Embryonic facial prominence (tissue), 1 donor: ENCODE results near the gene PXN.
"Not testable (repeated sequence)": the region's sequence is repeated elsewhere in the genome, so short reads cannot be mapped to it uniquely, and the experiment has no call there.

ENCODE experiments used
- DNase-seq: peaks from one replicate; pipeline ENCODE4 v3.0.0-alpha.2; 2016; ENCODE audit errors: extremely low spot score

PXN gene

DNA sequence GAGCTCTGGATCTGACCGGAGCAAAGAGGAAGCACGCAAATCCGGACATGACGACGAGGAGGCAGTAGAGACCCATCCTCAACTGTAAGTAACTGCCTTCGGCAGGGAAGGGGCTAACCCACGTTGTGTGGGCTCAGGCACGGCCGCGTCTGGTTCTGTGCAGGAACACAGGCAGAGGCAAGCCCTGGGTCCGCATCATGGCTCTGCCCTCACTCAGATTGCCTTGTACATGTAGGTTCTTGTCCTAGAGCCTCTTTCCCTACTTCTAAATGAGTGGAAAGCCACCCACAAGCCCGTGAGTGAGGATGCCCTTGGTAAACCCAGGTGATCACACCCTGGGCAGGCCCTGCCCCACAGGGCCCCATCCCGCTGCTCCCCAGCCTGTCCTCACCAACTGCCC, 55.7 kb downstream of the PXN start:
- no peak for DNase-seq

DNA sequence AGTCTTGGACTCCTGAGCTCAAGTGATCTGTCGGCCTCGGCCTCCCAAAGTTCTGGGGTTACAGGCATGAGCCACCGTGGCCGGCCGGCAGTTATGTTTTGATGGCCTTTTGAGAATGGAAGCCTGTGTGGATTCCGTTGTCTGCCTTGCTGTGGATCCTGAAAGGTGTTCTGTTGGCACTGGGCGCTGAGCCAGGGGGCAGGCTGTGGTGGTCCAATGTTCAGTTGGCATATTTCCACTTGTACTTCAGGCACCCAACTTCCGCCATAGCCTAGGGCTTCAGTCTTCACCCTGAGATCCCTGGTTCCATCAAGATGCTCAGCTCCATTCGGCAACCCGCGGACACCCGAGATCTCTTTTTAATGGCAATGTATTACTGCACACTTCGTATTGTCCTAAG, 58.3 kb downstream of the PXN start:
- no peak for DNase-seq

DNA sequence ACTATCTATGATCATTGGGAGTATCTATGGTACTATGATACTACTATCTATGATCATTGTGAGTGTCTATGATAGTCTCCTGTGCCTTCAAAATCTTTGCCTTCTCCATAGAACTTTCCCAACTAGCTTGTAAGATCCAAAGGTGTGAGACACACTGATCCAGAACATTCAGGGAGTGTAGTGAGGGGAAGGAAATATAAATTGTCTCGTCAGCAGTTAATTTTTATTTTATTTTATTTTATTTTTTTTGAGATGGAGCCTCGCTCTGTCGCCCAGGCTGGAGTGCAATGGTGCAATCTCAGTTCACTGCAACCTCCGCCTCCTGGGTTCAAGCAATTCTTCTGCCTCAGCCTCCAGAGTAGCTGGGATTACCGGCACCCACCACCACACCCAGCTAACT, 58.7 kb downstream of the PXN start:
- DNase-seq, result not testable (repeated sequence)

DNA sequence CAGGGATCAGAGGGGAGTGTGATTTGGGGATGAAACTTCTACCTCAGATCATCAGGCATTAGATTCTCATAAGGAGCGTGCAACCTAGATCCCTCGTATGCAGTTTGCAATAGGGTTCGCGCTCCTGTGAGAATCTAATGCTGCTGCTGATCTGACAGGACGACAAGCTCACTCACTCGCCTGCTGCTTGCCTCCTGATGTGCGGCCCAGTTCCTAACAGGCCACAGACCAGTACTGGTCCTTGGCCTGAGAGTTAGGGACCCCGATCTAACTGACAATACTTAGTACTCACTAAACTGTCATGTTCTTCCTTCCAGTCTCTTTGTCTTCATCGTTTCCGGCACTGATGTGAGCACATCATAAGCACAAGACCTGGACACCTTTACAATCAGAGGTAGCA, 59.3 kb downstream of the PXN start:
- DNase-seq, result no peak

DNA sequence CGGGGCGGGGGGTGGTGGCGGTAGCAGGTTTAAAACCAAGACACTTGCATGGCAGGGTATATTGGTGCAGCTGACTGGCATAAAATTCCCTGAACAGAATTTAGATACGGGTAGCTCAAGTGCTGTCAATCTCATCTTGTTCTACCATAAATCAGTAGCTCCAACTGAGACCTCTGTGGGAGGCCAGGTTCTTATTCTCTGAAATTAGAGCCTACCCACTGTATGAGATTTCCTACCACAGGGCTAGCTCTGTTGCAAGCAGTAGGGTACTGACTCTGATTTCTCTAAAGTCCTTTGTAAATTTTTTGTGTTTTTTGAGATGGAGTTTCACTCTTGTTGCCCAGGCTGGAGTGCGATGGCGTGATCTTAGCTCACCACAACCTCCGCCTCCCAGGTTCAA, 61.4 kb downstream of the PXN start:
- DNase-seq, result no peak

DNA sequence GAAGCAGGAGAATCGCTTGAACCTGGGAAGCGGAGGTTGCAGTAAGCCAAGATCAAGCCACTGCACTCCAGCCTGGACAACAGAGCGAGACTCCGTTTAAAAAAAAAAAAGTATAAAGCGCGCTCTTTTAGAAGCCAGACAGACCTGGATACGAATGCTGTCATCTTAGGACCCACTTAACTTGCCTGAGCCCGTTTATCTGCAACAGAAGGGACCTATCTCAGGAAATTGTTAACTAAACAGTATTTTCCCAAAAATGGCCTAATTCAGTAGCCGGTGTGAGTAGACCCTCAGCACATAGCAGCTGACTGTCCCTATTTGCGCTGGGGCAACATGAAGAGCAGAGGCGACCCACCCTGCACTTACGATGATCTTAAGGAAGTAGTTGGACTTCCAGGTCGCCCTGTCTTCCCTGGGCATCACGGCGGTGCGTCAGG, 65.1 kb downstream of the PXN start:
- no peak for DNase-seq

DNA sequence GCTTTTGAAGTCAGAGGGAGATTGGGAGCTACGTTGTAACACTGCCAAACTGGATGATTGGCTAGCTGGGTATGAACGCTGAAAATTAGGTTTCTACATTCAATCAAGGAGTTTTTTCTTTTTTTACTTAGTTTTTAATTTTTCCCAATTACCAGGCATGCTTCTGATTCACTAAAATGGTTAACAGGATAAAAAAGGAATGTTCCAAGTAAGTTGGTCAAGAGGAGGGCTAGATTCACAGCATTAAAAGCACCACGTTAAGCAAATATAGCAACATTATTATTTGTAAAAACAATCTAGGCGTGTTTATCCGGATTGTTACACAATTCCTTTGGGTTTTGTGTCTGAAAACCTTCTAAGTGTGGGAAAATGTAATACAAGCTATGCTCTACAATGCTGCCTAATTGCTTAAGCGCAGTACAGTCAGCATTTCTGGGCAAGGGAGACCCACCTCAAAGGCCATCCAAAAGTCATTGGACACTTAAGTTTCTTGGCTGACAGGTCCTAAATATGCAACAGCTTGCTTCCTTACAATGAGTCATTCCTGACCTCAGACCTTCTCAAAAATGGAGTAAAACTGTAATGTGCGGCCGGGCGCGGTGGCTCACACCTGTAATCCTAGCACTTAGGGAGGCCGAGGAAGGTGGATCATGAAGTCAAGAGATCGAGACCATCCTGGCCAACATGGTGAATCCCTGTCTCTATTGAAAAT, 65.8 kb downstream of the PXN start:
- DNase-seq, result no peak

DNA sequence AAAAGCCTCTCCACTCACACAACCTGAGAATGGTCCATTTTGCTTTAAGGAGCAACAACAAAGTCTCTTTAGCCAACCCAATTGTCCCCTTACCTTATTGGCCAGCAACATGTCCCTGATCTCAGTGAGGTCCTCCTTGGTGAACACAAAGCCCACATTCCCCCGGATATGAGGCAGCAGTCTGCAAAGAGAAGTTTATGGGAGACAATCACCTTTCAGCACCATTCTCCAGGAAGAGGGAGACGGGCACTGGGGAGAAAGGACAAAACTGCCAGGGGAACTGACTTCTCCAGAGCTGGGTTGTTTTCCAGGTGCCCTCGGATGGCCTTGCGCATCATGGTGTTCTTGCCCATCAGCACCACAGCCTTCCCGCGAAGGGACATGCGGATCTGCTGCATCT, 66.5 kb downstream of the PXN start:
- no peak for DNase-seq

DNA sequence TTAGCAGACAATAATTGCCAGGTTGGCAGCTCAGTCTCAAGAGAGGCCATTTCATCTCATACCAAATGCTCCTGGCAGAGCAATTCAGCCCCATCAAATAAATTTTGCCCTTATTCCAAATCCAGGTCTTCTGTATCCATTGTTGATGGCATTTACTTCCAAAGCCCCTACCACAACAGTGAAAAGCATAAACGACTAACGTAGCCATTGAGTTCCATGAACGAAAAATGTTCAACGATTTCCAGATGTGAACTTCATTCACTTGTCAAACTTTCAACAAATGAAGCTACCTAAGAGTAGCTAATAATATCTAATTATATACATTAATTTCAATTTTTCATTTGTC, 68.0 kb downstream of the PXN start:
- DNase-seq, result no peak

DNA sequence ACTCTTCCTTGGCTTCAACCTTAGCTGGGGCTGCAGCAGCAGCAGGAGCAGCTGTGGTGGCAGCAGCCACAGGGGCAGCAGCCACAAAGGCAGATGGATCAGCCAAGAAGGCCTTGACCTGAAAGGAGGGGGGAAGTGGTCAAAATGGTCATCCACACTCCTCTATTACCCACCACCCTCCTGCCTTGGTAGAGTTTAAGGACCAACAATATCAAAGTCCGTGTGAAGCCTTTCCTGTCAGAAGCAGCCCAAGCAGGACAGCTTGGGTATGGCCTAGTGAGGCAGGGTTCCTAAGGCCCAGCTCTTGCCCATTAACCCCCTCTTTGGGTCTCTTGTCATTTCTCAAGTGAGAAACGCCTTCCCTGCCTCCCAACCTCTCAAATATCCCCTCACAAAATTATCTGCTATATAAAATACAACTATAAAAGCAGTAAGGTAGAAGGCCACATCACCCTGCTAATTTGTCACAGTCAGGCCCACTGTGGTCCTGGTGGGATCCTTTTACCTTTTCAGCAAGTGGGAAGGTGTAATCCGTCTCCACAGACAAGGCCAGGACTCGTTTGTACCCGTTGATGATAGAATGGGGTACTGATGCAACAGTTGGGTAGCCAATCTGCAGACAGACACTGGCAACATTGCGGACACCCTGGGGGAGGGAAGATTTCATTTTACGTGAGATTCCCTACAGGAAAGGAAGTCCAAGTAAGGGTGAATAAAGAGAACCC, 68.6 kb downstream of the PXN start:
- not testable (repeated sequence) for DNase-seq

DNA sequence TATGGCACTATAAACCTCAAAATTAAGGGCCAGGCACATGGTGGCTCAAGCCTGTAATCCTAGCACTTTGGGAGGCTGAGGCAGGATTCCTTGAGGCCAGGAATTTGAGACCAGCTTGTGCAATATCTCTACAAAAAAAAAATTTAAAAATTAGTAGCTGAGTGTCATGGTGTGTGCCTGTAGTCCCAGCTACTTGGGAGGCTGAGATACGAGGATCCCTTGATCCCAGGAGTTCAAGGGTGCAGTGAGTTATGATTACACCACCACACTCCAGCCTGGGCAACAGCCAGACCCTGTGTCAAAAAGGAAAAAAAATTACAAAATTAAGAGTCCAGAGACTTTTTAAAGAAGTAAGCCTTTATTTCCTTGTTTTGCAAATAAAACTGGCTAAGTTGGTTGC, 69.2 kb downstream of the PXN start:
- DNase-seq, result no peak

DNA sequence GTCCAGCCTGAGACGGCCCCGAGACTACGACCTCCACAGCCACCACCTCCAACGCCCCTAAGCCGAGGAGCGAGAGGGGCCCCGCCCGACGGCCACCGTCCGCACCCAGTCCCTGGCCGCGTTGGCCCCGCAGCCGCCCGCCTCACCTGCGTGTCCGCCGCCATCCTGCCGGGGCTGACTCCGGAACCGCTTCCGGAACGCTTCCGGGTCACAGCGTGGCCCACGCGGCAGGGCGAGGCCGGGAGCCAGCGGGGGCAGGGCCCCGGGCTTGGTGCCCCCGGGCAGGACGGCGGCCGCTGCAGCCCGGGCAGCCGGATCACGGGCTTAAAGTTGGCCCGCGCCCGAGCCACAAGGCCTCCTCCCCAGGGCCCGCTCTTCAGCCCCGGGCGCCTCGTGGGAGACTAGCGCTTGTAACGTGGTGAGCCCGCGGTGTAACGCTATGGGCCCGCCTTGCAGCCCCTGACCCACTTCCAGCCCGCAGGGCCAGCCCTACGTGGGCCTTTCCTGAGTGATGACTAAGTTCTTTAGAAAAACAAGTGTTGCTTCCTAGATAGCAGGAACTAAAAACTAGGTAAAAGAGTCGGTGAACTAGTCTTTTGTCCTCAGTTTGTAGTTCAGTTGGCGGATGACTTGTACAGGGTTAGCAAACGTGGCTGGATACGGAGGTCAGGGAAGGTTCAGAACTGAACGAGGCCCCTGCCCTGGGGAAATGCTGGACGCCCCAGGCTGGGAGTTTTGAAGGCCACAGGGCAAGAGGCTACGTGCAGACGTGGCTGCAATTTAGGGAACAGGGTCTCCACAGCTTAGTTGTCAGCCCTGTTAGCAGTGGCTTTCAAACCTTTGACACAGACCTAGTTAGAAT, 70.8 kb downstream of the PXN start, which contains the start of gene GCN1:
Gene GCN1, minus strand, starts transcription at position 182 of the 862 bp plus-strand sequence. Its CDS starts 18 bp downstream, at position 164.
- DNase-seq, result peak; percentile 10

DNA sequence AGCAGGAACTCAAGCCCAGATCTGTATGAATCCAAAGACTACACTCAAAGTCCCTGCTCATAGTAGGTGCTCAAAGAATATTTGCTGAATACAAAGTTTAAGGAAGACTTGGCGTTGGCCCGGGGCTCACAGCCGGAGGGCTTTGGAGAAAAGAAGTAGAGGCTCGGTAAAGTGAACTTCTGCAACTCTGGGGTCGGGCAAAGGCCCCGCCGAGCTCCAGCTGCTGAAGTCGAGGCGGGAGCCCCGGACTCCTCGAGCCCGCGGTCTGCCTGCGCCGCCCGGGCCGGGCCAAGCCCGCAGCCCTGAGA, 71.3 kb downstream of the PXN start:
- DNase-seq, result no peak

DNA sequence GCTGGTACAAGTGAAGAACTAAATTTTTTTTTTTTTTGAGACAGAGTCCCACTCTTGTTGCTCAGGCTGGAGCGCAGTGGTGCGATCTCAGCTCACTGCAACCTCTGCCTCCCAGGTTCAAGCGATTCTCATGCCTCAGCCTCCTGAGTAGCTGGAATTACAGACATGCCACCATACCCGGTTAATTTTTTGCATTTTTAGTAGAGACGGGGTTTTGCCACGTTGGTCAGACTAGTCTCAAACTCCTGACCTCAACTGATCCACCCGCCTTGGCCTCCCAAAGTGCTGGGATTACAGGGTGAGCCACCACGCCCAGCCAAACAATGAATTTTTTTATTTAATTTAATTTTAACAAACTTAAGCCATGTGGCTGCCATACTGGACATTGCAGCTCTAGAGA, 72.2 kb downstream of the PXN start:
- not testable (repeated sequence) for DNase-seq

DNA sequence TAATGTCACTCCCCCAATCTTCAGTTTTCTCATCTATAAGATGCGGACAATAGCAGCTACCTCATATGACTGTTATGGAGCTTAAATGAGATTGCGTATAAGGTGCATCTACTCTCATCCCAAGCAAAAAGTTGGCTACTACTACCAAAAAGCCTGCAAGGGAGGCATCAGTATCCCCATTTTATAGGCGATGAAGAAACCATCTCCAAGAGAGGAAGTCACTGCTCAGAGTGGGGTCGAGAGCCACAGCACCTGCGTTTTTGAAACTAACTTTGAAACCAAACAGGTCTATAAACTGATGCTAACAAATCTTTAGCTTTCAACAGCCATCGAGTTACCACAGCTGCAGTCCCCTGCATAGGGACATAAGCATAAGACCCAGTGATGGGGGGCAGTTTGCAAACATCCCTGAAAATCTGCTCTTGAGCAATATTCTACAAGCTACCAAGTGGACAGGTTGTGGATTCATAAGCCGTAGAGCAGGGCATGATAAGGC, 74.5 kb downstream of the PXN start:
- no peak for DNase-seq

DNA sequence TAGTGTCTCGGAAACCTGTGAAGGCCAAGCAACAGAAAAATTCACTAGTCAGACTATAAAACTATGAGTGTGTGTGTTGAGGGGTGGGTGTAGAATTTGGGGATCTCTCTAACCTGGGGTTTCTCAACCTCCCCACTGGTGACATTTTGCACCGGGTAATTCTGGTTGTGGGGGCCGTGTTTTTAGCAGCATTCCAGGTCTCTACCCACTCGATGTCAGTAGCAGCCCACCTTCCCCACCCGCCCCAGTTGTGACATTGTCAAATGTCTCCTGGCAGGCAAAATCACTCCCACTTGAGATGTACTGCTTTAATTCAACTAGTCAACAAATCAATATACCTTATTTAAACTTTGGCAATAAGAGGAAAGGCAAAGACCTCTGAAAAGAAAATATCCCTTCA, 75.1 kb downstream of the PXN start:
- no peak for DNase-seq

DNA sequence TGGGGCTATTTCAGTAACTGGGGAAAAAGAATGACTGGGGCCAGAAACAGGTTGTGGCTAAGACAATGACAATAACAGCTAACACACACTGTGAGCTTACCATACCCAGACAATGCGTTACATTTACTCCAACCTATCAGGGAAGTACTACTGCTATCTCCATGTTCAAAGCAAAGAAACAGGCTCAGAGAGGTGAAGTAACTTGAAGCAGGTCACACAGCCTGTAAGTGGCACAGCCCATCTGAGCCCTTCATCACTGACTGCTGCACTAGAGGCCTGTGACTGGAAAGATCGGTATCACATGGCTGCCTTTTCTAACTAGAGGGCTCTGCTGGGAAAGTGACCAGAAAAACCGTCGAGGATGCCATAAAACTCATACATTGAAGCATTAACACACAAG, 78.9 kb downstream of the PXN start:
- no peak for DNase-seq

DNA sequence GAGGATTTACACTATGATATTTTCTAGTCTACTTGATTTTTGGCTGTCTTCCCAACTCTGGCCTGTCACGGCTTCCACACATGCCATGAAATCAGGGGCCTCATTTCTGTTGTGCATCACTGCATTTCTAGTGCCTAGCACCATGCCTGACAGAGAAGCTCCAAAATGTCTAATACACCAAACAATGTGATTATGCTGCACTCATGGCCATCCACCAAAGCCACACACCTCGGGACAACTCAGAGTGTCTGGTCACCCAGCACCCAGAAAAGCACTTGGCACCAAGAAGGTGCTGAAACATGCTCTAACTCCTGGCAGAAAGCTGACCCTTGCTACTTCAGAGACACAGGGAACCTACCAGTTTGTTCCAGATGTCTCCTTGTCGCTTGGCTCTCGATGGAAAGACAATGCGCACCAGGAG, 82.3 kb downstream of the PXN start:
- DNase-seq, result no peak

DNA sequence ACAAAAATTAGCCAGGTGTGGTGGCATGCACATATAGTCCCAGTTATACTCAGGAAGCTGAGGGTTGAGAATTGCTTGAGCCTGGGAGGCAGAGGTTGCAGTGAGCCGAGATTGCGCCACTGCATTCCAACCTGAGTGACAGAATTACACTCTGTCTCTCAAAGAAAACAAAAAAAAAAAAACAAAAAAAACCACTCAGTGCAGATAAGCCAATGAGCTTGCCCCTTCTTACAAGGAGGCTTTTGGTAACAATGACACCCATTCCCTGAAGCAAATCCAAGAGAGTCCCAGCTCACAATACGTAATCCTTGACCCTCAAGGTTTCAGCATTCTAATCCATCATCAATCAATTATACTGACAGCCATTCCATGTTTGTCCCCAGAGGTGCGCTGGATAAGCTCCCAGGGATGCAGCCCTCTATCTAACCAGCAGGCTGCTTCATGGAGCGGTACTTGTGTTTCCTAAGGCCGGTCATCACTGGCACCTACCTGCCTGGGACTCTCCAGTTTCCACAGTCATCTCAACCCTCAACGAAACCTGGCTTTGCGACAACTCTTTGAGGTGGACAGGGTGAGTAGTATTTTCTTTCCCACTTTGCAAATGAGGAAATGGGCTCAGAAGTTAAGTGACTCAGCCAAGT, 83.4 kb downstream of the PXN start:
- no peak for DNase-seq

DNA sequence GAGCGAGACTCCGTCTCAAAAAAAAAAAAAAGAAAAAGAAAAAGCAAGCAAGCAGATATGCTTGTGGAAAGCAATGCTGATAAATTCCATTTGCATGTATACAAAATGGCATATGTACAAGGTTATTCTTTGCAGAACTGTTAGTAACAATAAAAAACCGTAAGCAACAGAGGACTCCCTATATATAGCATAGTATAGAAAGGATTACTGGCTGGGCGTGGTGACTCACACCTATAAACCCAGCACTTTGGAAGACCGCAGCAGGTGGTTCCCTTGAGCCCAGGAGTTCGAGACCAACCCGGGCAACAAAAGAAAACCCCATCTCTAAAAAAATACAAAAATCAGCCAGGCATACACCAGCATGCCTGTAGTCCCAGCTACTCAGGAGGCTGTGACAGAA, 84.6 kb downstream of the PXN start:
- DNase-seq, result no peak

DNA sequence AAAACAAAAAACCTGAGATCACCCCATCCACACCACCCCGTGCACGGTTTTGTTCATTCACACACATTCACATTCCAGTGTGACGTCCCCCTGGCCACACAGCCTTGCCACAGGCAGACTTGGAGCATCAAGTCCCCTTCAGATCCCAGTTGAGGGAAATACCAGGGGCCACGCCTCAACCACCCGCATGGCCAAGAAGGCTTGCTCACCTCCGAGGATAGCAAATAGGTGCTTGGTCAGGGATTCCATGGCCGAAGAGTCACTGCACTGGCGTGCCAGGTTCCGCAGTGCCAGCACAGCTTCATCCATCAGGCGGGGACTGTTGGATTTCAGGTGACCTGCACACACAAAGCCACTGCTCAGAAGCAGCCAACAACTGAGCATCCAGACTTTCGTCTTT, 90.0 kb downstream of the PXN start:
- no peak for DNase-seq

DNA sequence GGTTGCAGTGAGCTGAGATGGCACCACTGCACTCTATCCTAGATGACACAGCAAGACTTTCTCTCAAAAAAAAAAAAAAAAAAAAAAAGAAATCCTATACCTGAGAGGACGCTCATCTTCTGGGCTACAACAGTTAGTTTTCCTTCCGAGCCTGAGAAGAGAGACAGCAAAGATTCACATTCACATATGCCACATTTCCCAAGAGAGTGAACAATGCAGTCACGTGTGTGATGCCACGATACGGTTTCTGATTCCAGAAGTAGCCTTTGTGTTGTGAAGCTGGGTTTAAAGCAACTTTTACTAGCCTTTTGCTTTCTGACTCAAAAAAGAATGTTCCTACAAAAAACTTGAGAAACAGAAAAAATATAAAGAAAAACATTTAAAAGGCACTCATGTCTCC, 90.5 kb downstream of the PXN start:
- DNase-seq, result no peak
